Endothelial cell of umbilical vein (primary cell): Measurements from ENCODE around the gene FGD3. TPM values are rescaled to one million over a fixed set of nuclear protein-coding genes. Genes with fewer than 3 reads are reported as not detected.

Experiments
- BruUV-seq: library from RNA; stranded (reverse); fragments of 400-500 nt; replicated peaks from 2 replicates; lab custom pipeline; 2021; lab: Mats Ljungman, UMichigan
- CTCF ChIA-PET: fragments of 300-600, 350-600 bp; sonication (Branson Sonifier 250); formaldehyde crosslinking; loops from one replicate; lab custom pipeline; 2021; ENCODE audit warnings: antibody characterized with exemption, inconsistent platforms; lab: Charles Lee
- POLR2A ChIA-PET: fragments of 300-600, 350-600 bp; sonication (Branson Sonifier 250); formaldehyde crosslinking; loops from one replicate; lab custom pipeline; 2021; ENCODE audit warnings: antibody characterized with exemption, inconsistent platforms; lab: Charles Lee
- DNase-seq: peaks from one replicate; pipeline ENCODE4 v3.0.0-alpha.2; 2011; ENCODE audit warnings: low read depth, low spot score
- FAIRE-seq: peaks from 2 replicates; lab custom pipeline; 2011; peaks lifted over from hg19 to GRCh38; lab: Jason Lieb, UNC
- H2AFZ ChIP-seq: 2 replicates; pipeline ENCODE4 v1.6.0; 2012; ENCODE audit warnings: low read depth, low read length, control low read depth, inconsistent platforms
- H3K27ac ChIP-seq: 2 replicates; pipeline ENCODE4 v1.5.1; 2011; ENCODE audit warnings: low read depth, mild to moderate bottlenecking, control low read depth, low read length, moderate library complexity; ENCODE audit not compliant: insufficient read depth
- H3K27me3 ChIP-seq, 2 experiments: 2 replicates each; pipeline versions ENCODE4 v1.6.0 to v1.6.1; 2011; ENCODE audit warnings: low read length in 2 of 2, mixed read lengths in 1 of 2; ENCODE audit not compliant: control insufficient read depth in 2 of 2, insufficient read depth in 2 of 2
- H3K36me3 ChIP-seq, 2 experiments: 2 replicates in 1 of 2; 3 replicates in 1 of 2; pipeline ENCODE4 v1.5.1; 2011; ENCODE audit warnings: low read length in 2 of 2, mild to moderate bottlenecking in 1 of 2, moderate library complexity in 1 of 2; ENCODE audit not compliant: control insufficient read depth in 2 of 2, insufficient read depth in 2 of 2; ENCODE audit errors: extremely low read depth in 1 of 2
- H3K4me1 ChIP-seq: 3 replicates; pipeline ENCODE4 v1.5.1; 2011; ENCODE audit warnings: mild to moderate bottlenecking, low read length; ENCODE audit not compliant: control insufficient read depth, insufficient read depth; ENCODE audit errors: extremely low read depth
- H3K4me2 ChIP-seq: 2 replicates; pipeline ENCODE4 v1.6.1; 2011; ENCODE audit warnings: low read length, control low read depth, mixed read lengths; ENCODE audit not compliant: insufficient read depth
- H3K4me3 ChIP-seq, 3 experiments: fragments of 200-600 bp in 1 of 3; sonication (generic), shearing (Covaris generic) in 1 of 3; replicated peaks in 1 of 3; 2 replicates each; pipeline ENCODE4 v1.5.1; 2011 to 2016; ENCODE audit warnings: control low read depth in 3 of 3, low read length in 3 of 3, mild to moderate bottlenecking in 2 of 3, inconsistent platforms in 1 of 3, low read depth in 1 of 3, moderate library complexity in 1 of 3; ENCODE audit not compliant: insufficient read depth in 1 of 3
- H3K79me2 ChIP-seq: 2 replicates; pipeline ENCODE4 v1.6.0; 2012; ENCODE audit warnings: low read length, inconsistent platforms; ENCODE audit not compliant: control insufficient read depth, insufficient read depth
- H3K9ac ChIP-seq: replicated peaks from 2 replicates; pipeline ENCODE3; 2011; ENCODE audit warnings: low read length, control low read depth; ENCODE audit not compliant: insufficient read depth; ENCODE audit errors: extremely low read depth
- H3K9me1 ChIP-seq: replicated peaks from 3 replicates; pipeline ENCODE4 v1.6.0; 2011; ENCODE audit warnings: mild to moderate bottlenecking, low read length; ENCODE audit not compliant: control insufficient read depth, insufficient read depth; ENCODE audit errors: extremely low read depth
- H3K9me3 ChIP-seq: replicated peaks from 2 replicates; pipeline ENCODE4 v1.5.1; 2012; ENCODE audit warnings: low read length, inconsistent platforms; ENCODE audit not compliant: control insufficient read depth, insufficient read depth
- H4K20me1 ChIP-seq: replicated peaks from 2 replicates; pipeline ENCODE3; 2011; ENCODE audit warnings: mild to moderate bottlenecking, low read length; ENCODE audit not compliant: control insufficient read depth, insufficient read depth; ENCODE audit errors: extremely low read depth
- CTCF ChIP-seq, 2 donors: IDR thresholded peaks; 1 replicate in 1 of 2; 2 replicates in 1 of 2; pipeline ENCODE4 v1.5.1; 2011; ENCODE audit warnings: low read length in 2 of 2, mild to moderate bottlenecking in 2 of 2, moderate library complexity in 2 of 2, control low read depth in 1 of 2, inconsistent platforms in 1 of 2, low read depth in 1 of 2; ENCODE audit not compliant: insufficient read depth in 1 of 2; ENCODE audit errors: extremely low read depth in 1 of 2
- EZH2 ChIP-seq: IDR thresholded peaks from 2 replicates; pipeline ENCODE4 v1.6.1; 2012; ENCODE audit warnings: borderline replicate concordance, low read depth, mild to moderate bottlenecking, moderate library complexity, low read length, inconsistent platforms; ENCODE audit not compliant: severe bottlenecking
- FOS ChIP-seq: IDR thresholded peaks from 2 replicates; pipeline ENCODE4 v1.6.1; 2011; ENCODE audit warnings: mild to moderate bottlenecking, low read length, moderate library complexity, borderline replicate concordance; ENCODE audit not compliant: insufficient read depth
- GATA2 ChIP-seq: IDR thresholded peaks from 2 replicates; pipeline ENCODE4 v1.7.0; 2011; ENCODE audit warnings: low read depth, mild to moderate bottlenecking, moderate library complexity, mixed read lengths, low read length; ENCODE audit not compliant: insufficient read length, insufficient read depth
- JUN ChIP-seq: IDR thresholded peaks from 2 replicates; pipeline ENCODE4 v1.6.1; 2011; ENCODE audit warnings: borderline replicate concordance, low read depth; ENCODE audit not compliant: insufficient read length, insufficient read depth
- MAX ChIP-seq: IDR thresholded peaks from 2 replicates; pipeline ENCODE4 v1.6.1; 2011; ENCODE audit not compliant: insufficient read depth, insufficient read length
- MYC ChIP-seq: IDR thresholded peaks from one replicate; pipeline ENCODE4 v1.6.1; 2011; ENCODE audit warnings: mild to moderate bottlenecking, low read depth, low read length
- POLR2A ChIP-seq: IDR thresholded peaks from 2 replicates; pipeline ENCODE4 v1.6.1; 2012; ENCODE audit warnings: low read depth, mild to moderate bottlenecking, control low read depth, low read length
- POLR2AphosphoS5 ChIP-seq: IDR thresholded peaks from 2 replicates; pipeline ENCODE4 v1.6.1; 2012; ENCODE audit warnings: low read depth, mild to moderate bottlenecking, control low read depth, low read length, moderate library complexity; ENCODE audit not compliant: insufficient read depth
- dilution Hi-C: fragments of 300-500 bp; cut with MboI; formaldehyde crosslinking; loops from one replicate; pipeline ENCODE4 v1.15.0; 2019; ENCODE audit warnings: low sequenced_read_pairs; ENCODE audit not compliant: extremely low pct_ligation_motif_present
- intact Hi-C: fragments of 100-400 bp; cut with micrococcal nuclease; formaldehyde crosslinking; loops from one replicate; pipeline ENCODE4 v1.10.0; 2022
- polyA plus RNA-seq, 4 experiments: library from polyadenylated mRNA; depleted of rRNA in 3 of 4; stranded (reverse) in 3 of 4; unstranded in 1 of 4; fragments of >200 nt; gene quantifications; 2 replicates each; pipeline versions ENCODE4 v1.2.1 to v1.2.3, GENCODE V29; 2011 to 2012; ENCODE audit warnings: missing spikeins in 1 of 4
- total RNA-seq: library from RNA; stranded (reverse); gene quantifications from 2 replicates; pipeline ENCODE4 v1.2.3, GENCODE V29; 2021

The FGD3 gene
- total and polyA plus RNA-seq, 2 donors (not counting 3 experiments of a cell fraction or from before 2014, with no cell fraction given), result not detected

GRCh38 chr9:92970467-92970923 lies 23.2 kb downstream of the FGD3 start:
- dilution Hi-C loops, result no loop called here
- Histone ChIP-seq H3K4me3 (no peak overlapping the region), H3K27ac (no peak overlapping the region), H3K9me1 (no peaks in the 10 kb centered on the region), H3K9me3 (no peaks in the 10 kb centered on the region), H3K79me2 (no peaks in the 10 kb centered on the region), H3K4me2 (no peak overlapping the region), H3K36me3 (no peaks in the 10 kb centered on the region), H3K4me1 (no peaks in the 10 kb centered on the region), H3K27me3 (no peaks in the 10 kb centered on the region), H2AFZ (no peak overlapping the region), H3K9ac (no peak overlapping the region), H4K20me1 (no peaks in the 10 kb centered on the region)
- FAIRE-seq (no peak), DNase-seq (no peak)
- no TSS peak for BruUV-seq
- POLR2A ChIA-PET, result no interaction called here
- CTCF ChIA-PET, result no interaction called here
- intact Hi-C loops, result no loop called here
- TF ChIP-seq EZH2 (no peak), JUN (no peak), GATA2 (no peak), CTCF (IDR thresholded peaks at IDR 0.05; ENCODE audit: extremely low read depth in 1 of 2, insufficient read depth in 1 of 2, low read depth in 1 of 2, low read length in 2 of 2) (no peak), POLR2A (no peak), MAX (no peak), POLR2AphosphoS5 (no peak), FOS (no peak), MYC (no peak)
